Fibroblast of pulmonary artery (primary cell): Measurements from ENCODE around the gene ABCC8.
"Not testable (repeated sequence)": the region's sequence is repeated elsewhere in the genome, so short reads cannot be mapped to it uniquely, and the experiment has no call there.

Source experiments
- DNase-seq: peaks from one replicate; pipeline ENCODE4 v3.0.0-alpha.2; 2010; ENCODE audit warnings: low read depth
- H3K4me3 ChIP-seq: replicated peaks from 2 replicates; pipeline ENCODE4 v1.5.1; 2011; ENCODE audit warnings: low read depth, mild to moderate bottlenecking, control low read depth, low read length, moderate library complexity
- TF ChIP-seq, protein P1 (sequence below): IDR thresholded peaks from 2 replicates; pipeline ENCODE4 v1.5.1; 2011; ENCODE audit warnings: mild to moderate bottlenecking, control low read depth, low read length, inconsistent platforms; ENCODE audit errors: missing control alignments

Gene ABCC8

DNA sequence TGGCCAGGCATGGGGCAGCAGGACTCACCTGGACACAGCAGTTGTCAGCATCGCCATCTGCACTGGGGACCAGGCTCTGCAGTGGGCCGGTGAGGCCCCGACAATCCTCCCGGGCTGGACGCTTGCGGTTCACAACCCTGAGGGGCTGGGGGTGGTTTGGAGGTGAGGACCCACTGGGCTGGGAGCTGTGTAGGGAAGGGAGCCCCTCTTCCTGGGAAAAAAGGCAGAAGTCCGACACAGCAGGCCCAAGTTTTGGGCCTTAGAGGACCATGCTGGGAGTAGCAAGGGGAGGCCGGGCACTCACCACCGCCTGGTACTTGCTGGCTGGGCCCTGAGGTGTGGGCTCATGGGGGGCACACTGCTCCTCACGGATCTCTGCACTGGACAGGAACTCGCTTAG, 48.4 kb downstream of the ABCC8 start:
- H3K4me3 ChIP-seq, result no peak overlapping the region
- no peak for DNase-seq
- TF ChIP-seq, protein P1, sequence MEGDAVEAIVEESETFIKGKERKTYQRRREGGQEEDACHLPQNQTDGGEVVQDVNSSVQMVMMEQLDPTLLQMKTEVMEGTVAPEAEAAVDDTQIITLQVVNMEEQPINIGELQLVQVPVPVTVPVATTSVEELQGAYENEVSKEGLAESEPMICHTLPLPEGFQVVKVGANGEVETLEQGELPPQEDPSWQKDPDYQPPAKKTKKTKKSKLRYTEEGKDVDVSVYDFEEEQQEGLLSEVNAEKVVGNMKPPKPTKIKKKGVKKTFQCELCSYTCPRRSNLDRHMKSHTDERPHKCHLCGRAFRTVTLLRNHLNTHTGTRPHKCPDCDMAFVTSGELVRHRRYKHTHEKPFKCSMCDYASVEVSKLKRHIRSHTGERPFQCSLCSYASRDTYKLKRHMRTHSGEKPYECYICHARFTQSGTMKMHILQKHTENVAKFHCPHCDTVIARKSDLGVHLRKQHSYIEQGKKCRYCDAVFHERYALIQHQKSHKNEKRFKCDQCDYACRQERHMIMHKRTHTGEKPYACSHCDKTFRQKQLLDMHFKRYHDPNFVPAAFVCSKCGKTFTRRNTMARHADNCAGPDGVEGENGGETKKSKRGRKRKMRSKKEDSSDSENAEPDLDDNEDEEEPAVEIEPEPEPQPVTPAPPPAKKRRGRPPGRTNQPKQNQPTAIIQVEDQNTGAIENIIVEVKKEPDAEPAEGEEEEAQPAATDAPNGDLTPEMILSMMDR, result no peak

DNA sequence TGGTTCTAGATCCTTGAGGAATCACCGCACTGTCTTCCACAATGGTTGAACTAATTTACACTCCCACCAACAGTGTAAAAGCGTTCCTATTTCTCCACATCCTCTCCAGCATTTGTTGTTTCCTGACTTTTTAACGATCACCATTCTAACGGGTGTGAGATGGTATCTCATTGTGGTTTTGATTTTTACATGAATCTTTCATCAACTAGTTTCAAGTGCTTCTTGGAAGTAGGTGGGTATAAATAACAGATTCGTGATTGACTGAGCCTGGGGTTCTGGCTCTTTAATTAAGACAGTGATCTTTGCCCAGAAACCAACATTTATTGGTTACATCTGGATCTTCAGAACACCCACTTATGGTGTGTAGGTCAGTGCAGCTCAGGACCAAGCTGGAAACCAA, 50.4 kb downstream of the ABCC8 start:
- DNase-seq, H3K4me3 ChIP-seq: not testable (repeated sequence)

DNA sequence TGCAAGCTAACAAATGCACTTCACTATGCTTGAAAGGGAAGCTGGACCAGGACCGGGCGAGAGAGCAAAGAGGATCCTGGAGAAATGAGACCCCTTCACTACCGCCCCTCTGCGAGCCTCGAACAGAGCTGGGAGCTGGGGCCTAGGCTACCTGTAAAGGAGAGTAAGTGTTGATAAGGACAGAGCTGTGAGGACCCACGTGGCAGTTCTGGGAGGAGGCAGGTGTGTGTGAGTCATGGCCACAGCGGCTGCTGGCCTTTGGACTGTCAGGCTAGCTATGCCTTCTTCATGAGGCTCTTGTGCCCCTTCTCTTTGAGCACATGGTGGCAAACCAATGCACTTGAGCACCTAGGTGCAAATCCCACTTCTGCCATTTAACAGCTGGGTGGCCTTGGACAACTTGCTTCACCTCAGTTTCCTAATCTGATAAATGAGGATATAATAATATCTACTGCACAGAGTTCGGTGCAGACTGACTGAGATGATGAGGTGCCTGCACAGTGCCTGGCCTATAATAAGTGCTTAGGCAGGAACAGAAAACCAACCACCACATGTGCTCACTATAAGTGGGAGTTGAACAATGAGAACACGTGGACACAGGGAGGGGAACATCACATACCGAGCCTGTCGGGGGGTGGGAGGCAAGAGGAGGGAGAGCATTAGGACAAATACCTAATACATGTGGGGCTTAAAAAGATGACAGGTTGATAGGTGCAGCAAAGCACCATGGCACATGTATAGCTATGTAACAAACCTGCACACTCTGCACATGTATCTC, 52.9 kb downstream of the ABCC8 start:
- TF ChIP-seq, protein P1, result no peak
- no peak for DNase-seq
- H3K4me3 ChIP-seq, result no peak overlapping the region

DNA sequence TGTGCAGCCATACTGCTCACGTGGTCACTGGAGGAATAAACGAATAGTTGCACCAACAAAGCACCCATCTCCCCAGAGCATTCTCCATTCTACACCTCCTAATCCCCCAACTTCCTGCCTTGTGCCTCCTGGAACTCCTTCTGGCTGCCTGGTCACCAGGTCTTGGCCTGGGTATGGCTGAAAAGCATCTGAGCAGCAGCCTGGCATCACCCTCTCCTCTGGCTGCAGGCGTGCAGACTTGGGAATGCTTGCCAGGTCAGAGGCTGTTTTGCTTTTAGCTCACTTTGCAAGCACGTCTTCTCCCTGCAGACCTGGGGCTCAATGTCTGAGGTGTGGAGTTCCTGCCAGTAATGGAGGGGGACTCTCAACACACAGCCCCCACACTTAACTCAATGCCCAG, 54.9 kb downstream of the ABCC8 start:
- DNase-seq, result no peak
- TF ChIP-seq, protein P1, result no peak

DNA sequence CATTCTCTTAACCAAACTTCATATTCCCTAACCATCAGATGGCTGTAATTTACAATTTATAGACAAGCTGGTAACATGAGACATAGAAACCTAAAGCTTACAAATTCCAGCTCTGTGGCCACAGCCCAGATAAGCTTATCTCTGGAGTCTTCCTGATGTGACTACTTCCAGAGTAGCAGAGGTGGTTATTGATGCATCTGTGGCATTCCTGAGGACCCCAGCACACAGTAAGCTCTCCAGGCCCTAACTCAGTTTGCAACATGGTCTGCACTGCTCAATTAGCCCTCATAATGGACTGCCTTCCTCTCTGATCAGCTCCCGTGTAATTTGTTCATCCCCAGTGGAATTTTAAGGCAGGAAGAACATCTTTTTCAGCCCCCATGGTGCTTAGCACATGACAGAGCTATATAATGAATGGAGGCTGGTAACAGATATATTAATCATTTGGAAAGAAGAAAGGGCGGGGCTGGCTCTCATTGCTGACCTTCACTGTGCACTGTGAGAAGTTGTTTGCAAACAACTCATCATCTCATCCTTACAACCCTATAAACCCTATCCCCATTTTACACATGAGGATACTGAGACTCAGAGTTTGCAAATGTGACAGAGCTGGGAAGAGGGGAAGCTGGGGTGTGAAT, 58.1 kb downstream of the ABCC8 start:
- no peak for DNase-seq
- TF ChIP-seq, protein P1, result no peak
- H3K4me3 ChIP-seq, result no peak overlapping the region

More for the DNA sequence above, 54.9 kb downstream of the ABCC8 start:
- H3K4me3 ChIP-seq, result no peak overlapping the region

DNA sequence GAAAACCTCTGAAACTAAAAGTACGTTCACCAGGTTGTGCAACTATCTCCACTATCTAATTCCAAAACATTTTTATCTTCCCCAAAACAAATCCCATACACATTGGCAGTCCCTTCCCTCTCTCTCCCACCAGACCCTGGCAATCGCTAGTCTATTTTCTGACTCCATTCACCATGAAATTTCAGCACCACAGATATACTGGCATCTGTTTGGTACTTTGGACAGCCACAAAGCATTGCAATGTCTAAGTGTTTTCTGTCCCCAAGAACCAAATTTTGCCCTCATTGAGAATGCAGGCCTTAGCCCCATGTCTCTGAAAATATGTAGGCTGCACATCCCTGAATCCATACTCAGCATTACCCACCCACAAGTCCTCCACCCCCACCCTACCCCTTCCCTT, 60.2 kb downstream of the ABCC8 start:
- TF ChIP-seq, protein P1, result no peak
- H3K4me3 ChIP-seq, result no peak overlapping the region
- DNase-seq, result no peak

DNA sequence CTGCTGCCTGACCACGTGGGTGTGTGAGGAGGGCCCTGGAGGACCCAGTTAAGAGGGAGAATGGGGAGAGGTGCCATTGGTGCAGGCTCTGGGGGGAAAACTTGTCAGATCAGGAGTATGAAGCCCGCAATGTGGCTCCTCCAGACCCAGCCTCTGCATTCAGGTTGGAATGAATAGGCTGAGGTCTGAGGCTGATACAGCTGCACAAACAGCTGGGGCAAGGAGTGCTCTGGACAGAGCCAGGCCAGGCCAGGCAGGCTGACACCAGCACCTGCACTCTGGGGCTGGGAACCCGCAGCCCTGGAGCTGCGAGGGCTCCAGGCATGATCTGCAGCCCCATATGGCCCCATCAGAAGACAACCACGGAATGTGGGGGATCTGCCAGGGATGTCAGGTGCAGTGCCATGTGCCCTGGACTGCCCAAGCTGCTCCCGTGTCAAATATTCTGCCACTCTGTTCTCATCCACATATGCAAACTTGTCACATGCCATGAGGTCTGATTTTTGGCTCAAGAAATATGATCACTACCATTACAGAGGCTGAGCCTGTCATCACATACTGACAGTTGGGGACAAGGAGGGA, 61.0 kb downstream of the ABCC8 start:
- H3K4me3 ChIP-seq, result no peak overlapping the region
- TF ChIP-seq, protein P1, result no peak
- no peak for DNase-seq
